GM12878 (cell line): ENCODE data around the gene IL4I1. TPM values are rescaled to one million over a fixed set of nuclear protein-coding genes. Genes with fewer than 3 reads are reported as not detected.

ENCODE experiments used
- ATAC-seq: fragments of 200-7000 bp; cut with Tn5 transposase; 3 replicates; pipeline ENCODE4 v1.9.1; 2020; ENCODE audit warnings: mild to moderate bottlenecking, moderate library complexity
- BruUV-seq: library from RNA; stranded (reverse); fragments of 400-500 nt; replicated peaks from 2 replicates; lab custom pipeline; 2021; lab: Mats Ljungman, UMichigan
- CTCF ChIA-PET: fragments of 300-600 bp; sonication (Branson Sonifier 250); formaldehyde crosslinking; extraction: SDS; loops from one replicate; lab custom pipeline; 2021; ENCODE audit warnings: inconsistent platforms; lab: Yijun Ruan, JAX
- POLR2A ChIA-PET: fragments of 350-600 bp; formaldehyde crosslinking; extraction: SDS; loops from one replicate; lab custom pipeline; 2021; ENCODE audit warnings: inconsistent platforms; lab: Charles Lee
- RAD21 ChIA-PET: fragments of 300-600 bp; sonication (Branson Sonifier 250); formaldehyde crosslinking; loops from one replicate; lab custom pipeline; 2023; ENCODE audit warnings: antibody characterized with exemption; ENCODE audit not compliant: unreplicated experiment; lab: Charles Lee
- SMC1A ChIA-PET: fragments of 300-600 bp; sonication (Branson Sonifier 250); formaldehyde crosslinking; loops from one replicate; lab custom pipeline; 2023; ENCODE audit not compliant: unreplicated experiment, uncharacterized antibody; lab: Charles Lee
- DNase-seq: peaks from one replicate; pipeline ENCODE4 v3.0.0-alpha.2; 2011; ENCODE audit warnings: low read depth, low spot score
- FAIRE-seq: peaks from 3 replicates; lab custom pipeline; 2011; peaks lifted over from hg19 to GRCh38; lab: Jason Lieb, UNC
- H2AFZ ChIP-seq: 2 replicates; pipeline ENCODE4 v1.6.0; 2011; ENCODE audit warnings: low read depth, low read length, control low read depth; ENCODE audit not compliant: control insufficient read depth
- H3K27ac ChIP-seq: 2 replicates; pipeline ENCODE4 v1.5.1; 2011; ENCODE audit warnings: control low read depth; ENCODE audit not compliant: control insufficient read depth, insufficient read depth
- H3K27me3 ChIP-seq, 2 experiments: replicated peaks in 1 of 2; 2 replicates each; pipeline versions ENCODE4 v1.6.0 to v1.6.1; 2011; ENCODE audit warnings: low read length in 1 of 2; ENCODE audit not compliant: control insufficient read depth in 2 of 2, insufficient read depth in 2 of 2
- H3K36me3 ChIP-seq, 2 experiments: 2 replicates each; pipeline ENCODE4 v1.5.1; 2011; ENCODE audit warnings: low read length in 1 of 2; ENCODE audit not compliant: control insufficient read depth in 2 of 2, insufficient read depth in 2 of 2
- H3K4me1 ChIP-seq: 2 replicates; pipeline ENCODE4 v1.6.1; 2011; ENCODE audit warnings: mild to moderate bottlenecking, low read length, moderate library complexity, mixed read lengths; ENCODE audit not compliant: control insufficient read depth, insufficient read depth
- H3K4me2 ChIP-seq: 2 replicates; pipeline ENCODE4 v1.6.0; 2011; ENCODE audit warnings: control low read depth; ENCODE audit not compliant: control insufficient read depth, insufficient read depth
- H3K4me3 ChIP-seq: fragments of 200-600 bp; sonication (generic); 2 replicates; pipeline ENCODE4 v1.5.1; 2016
- H3K79me2 ChIP-seq: 2 replicates; pipeline ENCODE4 v1.6.0; 2011; ENCODE audit warnings: low read length; ENCODE audit not compliant: control insufficient read depth, insufficient read depth
- H3K9ac ChIP-seq: 2 replicates; pipeline ENCODE4 v1.8.0; 2011; ENCODE audit warnings: low read length, control low read depth, mixed read lengths; ENCODE audit not compliant: control insufficient read depth, insufficient read depth
- H3K9me3 ChIP-seq: replicated peaks from 3 replicates; pipeline ENCODE4 v1.5.1; 2011; ENCODE audit warnings: mild to moderate bottlenecking, low read length; ENCODE audit not compliant: control insufficient read depth, insufficient read depth
- H4K20me1 ChIP-seq: 2 replicates; pipeline ENCODE4 v1.6.0; 2011; ENCODE audit not compliant: control insufficient read depth, insufficient read depth
- BCL3 ChIP-seq: IDR thresholded peaks from 2 replicates; pipeline ENCODE4 v1.6.1; 2011; ENCODE audit warnings: borderline replicate concordance, low read depth, mild to moderate bottlenecking, moderate library complexity, low read length; ENCODE audit not compliant: insufficient read depth, poor library complexity, severe bottlenecking
- CBX5 ChIP-seq: sonication (generic); IDR thresholded peaks from 2 replicates; pipeline ENCODE4 v1.6.1; 2016; ENCODE audit warnings: low read depth, moderate library complexity, mild to moderate bottlenecking, inconsistent platforms
- CHD1 ChIP-seq: IDR thresholded peaks from 2 replicates; pipeline ENCODE4 v1.6.1; 2012; ENCODE audit warnings: low read depth, low read length, improper control_type of control experiment
- EED ChIP-seq: sonication (generic); IDR thresholded peaks from 2 replicates; pipeline ENCODE4 v1.6.1; 2016; ENCODE audit warnings: antibody characterized with exemption, low read depth
- EP300 ChIP-seq, 2 experiments: fragments of 150-350 bp in 1 of 2; IDR thresholded peaks; 2 replicates each; pipeline ENCODE4 v1.6.1; 2011 to 2012; ENCODE audit warnings: low read depth in 2 of 2, low read length in 2 of 2, borderline replicate concordance in 1 of 2, improper control_type of control experiment in 1 of 2, inconsistent platforms in 1 of 2; ENCODE audit not compliant: control insufficient read depth in 1 of 2
- ESRRA ChIP-seq: IDR thresholded peaks from 2 replicates; pipeline ENCODE4 v1.6.1; 2012; ENCODE audit warnings: mild to moderate bottlenecking, low read length, improper control_type of control experiment
- HDGF ChIP-seq: fragments of 450-650 bp; IDR thresholded peaks from 2 replicates; pipeline ENCODE4 v1.6.1; 2016; ENCODE audit warnings: antibody characterized with exemption
- RAD21 ChIP-seq: IDR thresholded peaks from 2 replicates; pipeline ENCODE4 v1.6.1; 2011; ENCODE audit warnings: mild to moderate bottlenecking, low read depth, low read length, moderate library complexity; ENCODE audit not compliant: insufficient read depth
- TCF12 ChIP-seq: IDR thresholded peaks from 2 replicates; pipeline ENCODE4 v1.6.1; 2011; ENCODE audit warnings: low read depth, mild to moderate bottlenecking, low read length
- YY1 ChIP-seq: IDR thresholded peaks from 2 replicates; pipeline ENCODE4 v1.6.1; 2011; ENCODE audit warnings: low read depth, mild to moderate bottlenecking, low read length
- ZBTB4 ChIP-seq: fragments of 450-650 bp; formaldehyde crosslinking; IDR thresholded peaks from 2 replicates; pipeline ENCODE4 v1.4.0; 2022; ENCODE audit warnings: mild to moderate bottlenecking, moderate library complexity
- ZNF207 ChIP-seq: fragments of 450-650 bp; IDR thresholded peaks from 2 replicates; pipeline ENCODE4 v1.6.1; 2014; ENCODE audit warnings: antibody characterized with exemption, mild to moderate bottlenecking, borderline replicate concordance
- ZNF687 ChIP-seq: fragments of 450-650 bp; IDR thresholded peaks from 2 replicates; pipeline ENCODE4 v1.6.1; 2017; ENCODE audit warnings: mild to moderate bottlenecking, moderate library complexity
- WGBS: methylation state at CpG from one replicate; pipeline ENCODE4 v1.1.6; 2016; ENCODE audit warnings: low lambda C conversion rate; ENCODE audit not compliant: insufficient replicate concordance, insufficient coverage; ENCODE audit errors: missing lambda C conversion rate; 5-methylcytosine and 5-hydroxymethylcytosine counted together
- in situ Hi-C: fragments of 300-500 bp; cut with MboI; formaldehyde crosslinking; loops from 9 replicates; pipeline ENCODE4 v1.14.3; 2018; ENCODE audit warnings: mixed read lengths
- intact Hi-C: fragments of 100-400 bp; cut with micrococcal nuclease; formaldehyde crosslinking; loops from one replicate; pipeline ENCODE4 v1.14.2; 2022; ENCODE audit not compliant: unreplicated experiment
- polyA plus RNA-seq, 11 experiments: library from polyadenylated mRNA; depleted of rRNA in 4 of 11; unstranded in 6 of 11; stranded (reverse) in 5 of 11; fragments of >200 nt; fragmentation: Nextera tagmentation in 4 of 11; fragmentation: Illumina TruSeq in 1 of 11; extraction: Ambion mirVana in 4 of 11; extraction: Trizol in 1 of 11; gene quantifications; 1 replicate in 1 of 11; 2 replicates in 10 of 11; pipeline versions ENCODE4 v1.2.1 to v1.2.3, GENCODE V29; 2011 to 2016; ENCODE audit warnings: inconsistent platforms in 2 of 11, missing spikeins in 2 of 11, low read depth in 1 of 11
- total RNA-seq, 4 experiments: library from RNA; depleted of rRNA in 3 of 4; stranded (reverse); fragments of >200 nt in 3 of 4; fragmentation: Illumina TruSeq in 1 of 4; extraction: Trizol in 1 of 4; gene quantifications; 2 replicates each; pipeline versions ENCODE4 v1.2.1 to v1.2.3, GENCODE V29; 2013 to 2021

The IL4I1 gene
- total and polyA plus RNA-seq, 10 of the 15 experiments (the other 5 are each of a cell fraction or from before 2014, with no cell fraction given), result 0.62 to 83.8 (median 42.8) TPM

GRCh38 chr19:49907745-49908446 lies 11.2 kb upstream of the IL4I1 start:
- peak overlapping the region; percentile 81 for H3K27ac ChIP-seq
- RAD21 ChIA-PET, result interaction anchor here (0.8 to 3.1 kb wide), 7 partner anchors 11 to 39 kb away, joined by 3 to 34 read pairs (median 5); partner anchors contain the start of genes ATF5, IL4I1 and NUP62
- TF ChIP-seq EP300 (IDR thresholded peaks at IDR 0.05; ENCODE audit: borderline replicate concordance in 1 of 2, control insufficient read depth in 1 of 2, low read depth in 2 of 2, low read length in 2 of 2) (no peak), BCL3 (peak; percentile 19), HDGF (0 out of 2 replicates have a peak, but pooled peaks have one; percentile 6), CHD1 (no peak), YY1 (0 out of 2 replicates have a peak, but pooled peaks have one; percentile 16), EED (peak; percentile 31; the same call in 1 of the 2 replicates), ZNF687 (peak; percentile 10; the same call in 1 of the 2 replicates), TCF12 (0 out of 2 replicates have a peak, but pooled peaks have one; percentile 12), ZNF207 (no peak), CBX5 (no peak), RAD21 (no peak), ZBTB4 (CRISPR knock-in tag) (no peak), ESRRA (no peak)

More at GRCh38 chr19:49907745-49908446, 11.2 kb upstream of the IL4I1 start:
- peaks cover 46% of the 10 kb centered on the region for H3K79me2 ChIP-seq
- SMC1A ChIA-PET, result interaction anchor here (0.7 to 8.8 kb wide), 6 partner anchors 8 to 31 kb away, joined by 3 to 110 read pairs (median 5); partner anchors contain the start of genes AKT1S1, IL4I1 and TBC1D17
- CTCF ChIA-PET, result interaction anchor here (0.6 to 9.0 kb wide), 5 partner anchors 9 to 20 kb away, joined by 3 to 71 read pairs (median 4); partner anchors contain the start of gene IL4I1
- ATAC-seq (no peak), DNase-seq (peak; percentile 59), FAIRE-seq (no peak)
- H3K4me1 ChIP-seq, result peaks cover 79% of the 10 kb centered on the region
- peaks cover 3% of the 10 kb centered on the region; the same call in 1 of the 2 replicates for H4K20me1 ChIP-seq
- H3K9me3 ChIP-seq, result no peaks in the 10 kb centered on the region; the same call in 2 of the 3 replicates
- BruUV-seq, result no TSS peak
- intact Hi-C loops, result loop anchor here (1.0 kb wide), 1 partner anchor 11 kb away; no protein-coding TSS in a partner anchor
- POLR2A ChIA-PET, result interaction anchor here (0.6 to 4.1 kb wide), 11 partner anchors 7 to 435 kb away, joined by 3 to 47 read pairs (median 6); partner anchors contain the start of genes ATF5 and IL4I1
- WGBS, result 27% methylated on average over 23 of the region's 23 CpGs
- no peak overlapping the region for H2AFZ ChIP-seq
- H3K4me3 ChIP-seq, result no peak overlapping the region
- H3K4me2 ChIP-seq, result peak overlapping the region; percentile 12
- peaks cover 18 to 26% of the 10 kb centered on the region in 2 experiments for H3K36me3 ChIP-seq
- H3K27me3 ChIP-seq, result no peaks in the 10 kb centered on the region
- peak overlapping the region; percentile 32; the same call in 1 of the 2 replicates for H3K9ac ChIP-seq
- in situ Hi-C loops, result no loop called here
